ENCODE data around the gene EFNA3.
A peak's percentile ranks its signal among the peaks of the same experiment; 100 is the strongest.

Gene EFNA3

GRCh38 chr1:155066777-155067176 is 11.9 kb upstream of the EFNA3 start:
- Mint-ChIP-seq H3K9me3 (no peaks in the 10 kb centered on the region), H3K36me3 (ENCODE audit: insufficient read depth) (peaks cover 20% of the 10 kb centered on the region), H3K27ac (no peak overlapping the region), H3K4me3 (no peak overlapping the region), H3K4me1 (ENCODE audit: low read depth in 2 of 2) (peaks cover 23 to 33% of the 10 kb centered on the region in 2 donors), H3K27me3 (no peaks in the 10 kb centered on the region)
- ATAC-seq (replicated peaks) (no peak), DNase-seq (no peak)

- peaks cover 14% of the 10 kb centered on the region for H3K36me3 Mint-ChIP-seq (ENCODE audit: insufficient read depth)
- H3K27ac Mint-ChIP-seq: no peak overlapping the region
- H3K4me1 Mint-ChIP-seq (ENCODE audit: low read depth in 2 of 2): peaks cover 15 to 25% of the 10 kb centered on the region in 2 donors
- no peak overlapping the region for H3K4me3 Mint-ChIP-seq
- DNase-seq (no peak), ATAC-seq (replicated peaks) (no peak)
- no peaks in the 10 kb centered on the region for H3K9me3 Mint-ChIP-seq
- H3K27me3 Mint-ChIP-seq: no peaks in the 10 kb centered on the region
These were observed 10.0 kb upstream of the EFNA3 start for GRCh38 chr1:155068599-155068998.

- ATAC-seq (replicated peaks) (no peak), DNase-seq (no peak)
- H3K4me1 Mint-ChIP-seq (ENCODE audit: low read depth in 2 of 2): peaks cover 12 to 19% of the 10 kb centered on the region in 2 donors
- peaks cover 13% of the 10 kb centered on the region for H3K36me3 Mint-ChIP-seq (ENCODE audit: insufficient read depth)
- no peaks in the 10 kb centered on the region for H3K9me3 Mint-ChIP-seq
- no peak overlapping the region for H3K4me3 Mint-ChIP-seq
- no peak overlapping the region for H3K27ac Mint-ChIP-seq
- no peaks in the 10 kb centered on the region for H3K27me3 Mint-ChIP-seq
These were observed 9.0 kb upstream of the EFNA3 start for GRCh38 chr1:155069551-155070157.

- H3K27me3 Mint-ChIP-seq: no peaks in the 10 kb centered on the region
- ATAC-seq (replicated peaks): no peak
- peaks cover 12 to 14% of the 10 kb centered on the region in 2 donors for H3K4me1 Mint-ChIP-seq (ENCODE audit: low read depth in 2 of 2)
- H3K36me3 Mint-ChIP-seq (ENCODE audit: insufficient read depth): peaks cover 13% of the 10 kb centered on the region
- peak overlapping the region in 1 of 2 donors; percentile 7 for H3K4me3 Mint-ChIP-seq
- H3K9me3 Mint-ChIP-seq: no peaks in the 10 kb centered on the region
- H3K27ac Mint-ChIP-seq: no peak overlapping the region
- no peak for DNase-seq
These were observed 8.4 kb upstream of the EFNA3 start for GRCh38 chr1:155070158-155070621.

GRCh38 chr1:155070721-155071569 is 7.7 kb upstream of the EFNA3 start:
- DNase-seq (peak; percentile 61 to 75 (median 70)), ATAC-seq (replicated peaks) (peak; percentile 98)
- no peaks in the 10 kb centered on the region for H3K27me3 Mint-ChIP-seq
- H3K27ac Mint-ChIP-seq: no peak overlapping the region
- H3K4me1 Mint-ChIP-seq (ENCODE audit: low read depth in 2 of 2): peaks cover 12 to 14% of the 10 kb centered on the region in 2 donors
- H3K9me3 Mint-ChIP-seq: no peaks in the 10 kb centered on the region
- H3K36me3 Mint-ChIP-seq (ENCODE audit: insufficient read depth): peaks cover 13% of the 10 kb centered on the region
- peak overlapping the region; percentile 7 to 40 for H3K4me3 Mint-ChIP-seq

- H3K4me3 Mint-ChIP-seq: peak overlapping the region; percentile 7 to 40
- DNase-seq (no peak), ATAC-seq (replicated peaks) (no peak)
- H3K27ac Mint-ChIP-seq: no peak overlapping the region
- no peaks in the 10 kb centered on the region for H3K9me3 Mint-ChIP-seq
- no peaks in the 10 kb centered on the region for H3K27me3 Mint-ChIP-seq
- peaks cover 11% of the 10 kb centered on the region for H3K36me3 Mint-ChIP-seq (ENCODE audit: insufficient read depth)
- H3K4me1 Mint-ChIP-seq (ENCODE audit: low read depth in 2 of 2): peaks cover 7 to 9% of the 10 kb centered on the region in 2 donors
These were observed 6.9 kb upstream of the EFNA3 start for GRCh38 chr1:155071701-155072100.

GRCh38 chr1:155072531-155073289 is 5.9 kb upstream of the EFNA3 start:
- Mint-ChIP-seq H3K4me1 (ENCODE audit: low read depth in 2 of 2) (peaks cover 6 to 9% of the 10 kb centered on the region in 2 donors), H3K36me3 (ENCODE audit: insufficient read depth) (peaks cover 5% of the 10 kb centered on the region), H3K27ac (no peak overlapping the region), H3K27me3 (no peaks in the 10 kb centered on the region), H3K4me3 (no peak overlapping the region), H3K9me3 (no peaks in the 10 kb centered on the region)
- ATAC-seq (replicated peaks) (no peak), DNase-seq (no peak)

GRCh38 chr1:155073377-155074242 is 5.0 kb upstream of the EFNA3 start:
- peaks cover 6 to 12% of the 10 kb centered on the region in 2 donors for H3K4me1 Mint-ChIP-seq (ENCODE audit: low read depth in 2 of 2)
- H3K4me3 Mint-ChIP-seq: no peak overlapping the region
- H3K9me3 Mint-ChIP-seq: no peaks in the 10 kb centered on the region
- no peaks in the 10 kb centered on the region for H3K27me3 Mint-ChIP-seq
- H3K36me3 Mint-ChIP-seq (ENCODE audit: insufficient read depth): peaks cover 5% of the 10 kb centered on the region
- no peak overlapping the region for H3K27ac Mint-ChIP-seq
- ATAC-seq (replicated peaks) (no peak), DNase-seq (no peak)

- H3K4me1 Mint-ChIP-seq (ENCODE audit: low read depth in 2 of 2): peaks cover 11 to 18% of the 10 kb centered on the region in 2 donors
- peaks cover 9% of the 10 kb centered on the region for H3K36me3 Mint-ChIP-seq (ENCODE audit: insufficient read depth)
- DNase-seq: no peak
- H3K9me3 Mint-ChIP-seq: no peaks in the 10 kb centered on the region
- H3K27ac Mint-ChIP-seq: no peak overlapping the region
- ATAC-seq (replicated peaks): no peak
- H3K4me3 Mint-ChIP-seq: no peak overlapping the region
- H3K27me3 Mint-ChIP-seq: peaks cover 9 to 11% of the 10 kb centered on the region in 2 donors
These were observed 3.1 kb upstream of the EFNA3 start for GRCh38 chr1:155075535-155075934.

GRCh38 chr1:155076371-155076770 is 2.3 kb upstream of the EFNA3 start:
- Mint-ChIP-seq H3K9me3 (no peaks in the 10 kb centered on the region), H3K4me1 (ENCODE audit: low read depth in 2 of 2) (peaks cover 11 to 18% of the 10 kb centered on the region in 2 donors), H3K4me3 (no peak overlapping the region), H3K36me3 (ENCODE audit: insufficient read depth) (peaks cover 4% of the 10 kb centered on the region), H3K27ac (no peak overlapping the region), H3K27me3 (peaks cover 12 to 16% of the 10 kb centered on the region in 2 donors)
- ATAC-seq (replicated peaks) (no peak), DNase-seq (no peak)

- H3K9me3 Mint-ChIP-seq: no peaks in the 10 kb centered on the region
- no peak overlapping the region for H3K27ac Mint-ChIP-seq
- peaks cover 22 to 25% of the 10 kb centered on the region in 2 donors for H3K27me3 Mint-ChIP-seq
- ATAC-seq (replicated peaks) (no peak), DNase-seq (no peak)
- H3K4me1 Mint-ChIP-seq (ENCODE audit: low read depth in 2 of 2): peaks cover 18 to 25% of the 10 kb centered on the region in 2 donors
- no peak overlapping the region for H3K4me3 Mint-ChIP-seq
- H3K36me3 Mint-ChIP-seq (ENCODE audit: insufficient read depth): peaks cover 4% of the 10 kb centered on the region
These were observed 1.3 kb upstream of the EFNA3 start for GRCh38 chr1:155077346-155077745.

GRCh38 chr1:155077758-155078445 is 735 bp upstream of the EFNA3 start:
- ATAC-seq (replicated peaks): no peak
- peaks cover 23 to 29% of the 10 kb centered on the region in 2 donors for H3K4me1 Mint-ChIP-seq (ENCODE audit: low read depth in 2 of 2)
- H3K27ac Mint-ChIP-seq: no peak overlapping the region
- no peak for DNase-seq
- peaks cover 4% of the 10 kb centered on the region for H3K36me3 Mint-ChIP-seq (ENCODE audit: insufficient read depth)
- no peaks in the 10 kb centered on the region for H3K9me3 Mint-ChIP-seq
- H3K27me3 Mint-ChIP-seq: peaks cover 28 to 31% of the 10 kb centered on the region in 2 donors
- H3K4me3 Mint-ChIP-seq: peak overlapping the region; percentile 81 to 88
